HCT116 (cell line): ENCODE results near the gene CARS1.

Experiments used
- ATF3 ChIP-seq: IDR thresholded peaks from 2 replicates; pipeline ENCODE4 v1.6.1; 2012
- CEBPB ChIP-seq: IDR thresholded peaks from 2 replicates; pipeline ENCODE4 v1.6.1; 2012; ENCODE audit warnings: low read depth
- EZH2 ChIP-seq: fragments of 200-600 bp; sonication (generic); IDR thresholded peaks from 2 replicates; pipeline ENCODE4 v1.6.1; 2017; ENCODE audit warnings: antibody characterized with exemption, mixed run types
- JUND ChIP-seq: IDR thresholded peaks from 2 replicates; pipeline ENCODE4 v1.6.1; 2012
- POLR2A ChIP-seq: IDR thresholded peaks from 2 replicates; pipeline ENCODE4 v1.7.0; 2011; ENCODE audit warnings: borderline replicate concordance; ENCODE audit not compliant: insufficient read depth, insufficient read length; ENCODE audit errors: extremely low read depth
- POLR2AphosphoS5 ChIP-seq: IDR thresholded peaks from 2 replicates; pipeline ENCODE4 v1.6.1; 2011; ENCODE audit warnings: mild to moderate bottlenecking, low read depth, low read length, moderate library complexity
- RAD21 ChIP-seq: IDR thresholded peaks from 2 replicates; pipeline ENCODE4 v1.6.1; 2012; ENCODE audit warnings: low read depth, mild to moderate bottlenecking
- REST ChIP-seq: IDR thresholded peaks from 2 replicates; pipeline ENCODE4 v1.6.1; 2012; ENCODE audit warnings: low read depth
- SIN3A ChIP-seq: IDR thresholded peaks from 2 replicates; pipeline ENCODE4 v1.6.1; 2012; ENCODE audit warnings: low read depth
- YY1 ChIP-seq: IDR thresholded peaks from 2 replicates; pipeline ENCODE4 v1.6.1; 2011; ENCODE audit warnings: low read length, low read depth, moderate library complexity, mild to moderate bottlenecking; ENCODE audit not compliant: insufficient replicate concordance; ENCODE audit errors: extremely low read depth
- ZNF274 ChIP-seq: fragments of 200-500 bp; sonication (Bioruptor generic); IDR thresholded peaks from 2 replicates; pipeline ENCODE4 v1.6.1; 2014; ENCODE audit warnings: mild to moderate bottlenecking, low read depth, low read length, inconsistent platforms
- TF ChIP-seq, protein P1 (sequence below), 3 experiments: fragments of 200-600 bp in 1 of 3; sonication (generic) in 1 of 3; IDR thresholded peaks in 2 of 3; conservative IDR thresholded peaks in 1 of 3; 2 replicates each; pipeline ENCODE4 v1.5.1; 2012 to 2017; ENCODE audit warnings: low read depth in 2 of 3, low read length in 2 of 3, antibody characterized with exemption in 1 of 3, borderline replicate concordance in 1 of 3, control low read depth in 1 of 3, mild to moderate bottlenecking in 1 of 3, mixed read lengths in 1 of 3, mixed run types in 1 of 3, moderate library complexity in 1 of 3; ENCODE audit not compliant: insufficient read depth in 1 of 3
- TF ChIP-seq, protein P2 (sequence below): IDR thresholded peaks from 2 replicates; pipeline ENCODE4 v1.6.1; 2011; ENCODE audit warnings: mild to moderate bottlenecking, low read length, moderate library complexity; ENCODE audit not compliant: insufficient replicate concordance; ENCODE audit errors: extremely low read depth

DNA sequence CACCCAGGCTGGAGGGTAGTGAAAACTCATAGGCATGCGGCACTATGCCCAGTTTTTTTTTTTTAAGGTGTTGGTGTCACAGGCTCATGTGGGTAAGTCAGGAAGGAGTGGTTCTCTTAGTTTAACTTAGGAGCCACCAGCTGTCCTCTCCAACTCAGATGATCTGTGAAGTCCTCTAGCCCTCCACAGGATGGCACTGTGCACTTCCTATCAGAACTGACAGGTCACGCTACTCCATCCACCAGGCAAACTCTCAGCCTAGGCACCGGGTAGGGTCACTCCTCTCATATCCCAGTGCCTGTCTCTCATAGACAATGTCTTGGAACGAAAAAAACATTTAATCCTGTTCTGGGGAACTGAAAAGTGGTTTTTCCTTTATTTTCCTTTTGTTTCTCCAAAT is 81.6 kb downstream of the CARS1 start:
- no peak for TF ChIP-seq JUND
- no peak for TF ChIP-seq SIN3A
- TF ChIP-seq, protein P1, sequence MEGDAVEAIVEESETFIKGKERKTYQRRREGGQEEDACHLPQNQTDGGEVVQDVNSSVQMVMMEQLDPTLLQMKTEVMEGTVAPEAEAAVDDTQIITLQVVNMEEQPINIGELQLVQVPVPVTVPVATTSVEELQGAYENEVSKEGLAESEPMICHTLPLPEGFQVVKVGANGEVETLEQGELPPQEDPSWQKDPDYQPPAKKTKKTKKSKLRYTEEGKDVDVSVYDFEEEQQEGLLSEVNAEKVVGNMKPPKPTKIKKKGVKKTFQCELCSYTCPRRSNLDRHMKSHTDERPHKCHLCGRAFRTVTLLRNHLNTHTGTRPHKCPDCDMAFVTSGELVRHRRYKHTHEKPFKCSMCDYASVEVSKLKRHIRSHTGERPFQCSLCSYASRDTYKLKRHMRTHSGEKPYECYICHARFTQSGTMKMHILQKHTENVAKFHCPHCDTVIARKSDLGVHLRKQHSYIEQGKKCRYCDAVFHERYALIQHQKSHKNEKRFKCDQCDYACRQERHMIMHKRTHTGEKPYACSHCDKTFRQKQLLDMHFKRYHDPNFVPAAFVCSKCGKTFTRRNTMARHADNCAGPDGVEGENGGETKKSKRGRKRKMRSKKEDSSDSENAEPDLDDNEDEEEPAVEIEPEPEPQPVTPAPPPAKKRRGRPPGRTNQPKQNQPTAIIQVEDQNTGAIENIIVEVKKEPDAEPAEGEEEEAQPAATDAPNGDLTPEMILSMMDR (IDR thresholded peaks at IDR 0.05 in 2 of 3, conservative IDR thresholded peaks at IDR 0.05 in 1 of 3; ENCODE audit: borderline replicate concordance in 1 of 3, insufficient read depth in 1 of 3, low read depth in 2 of 3, low read length in 2 of 3), result peak; percentile 55 to 62 (median 59)
- TF ChIP-seq, protein P2, sequence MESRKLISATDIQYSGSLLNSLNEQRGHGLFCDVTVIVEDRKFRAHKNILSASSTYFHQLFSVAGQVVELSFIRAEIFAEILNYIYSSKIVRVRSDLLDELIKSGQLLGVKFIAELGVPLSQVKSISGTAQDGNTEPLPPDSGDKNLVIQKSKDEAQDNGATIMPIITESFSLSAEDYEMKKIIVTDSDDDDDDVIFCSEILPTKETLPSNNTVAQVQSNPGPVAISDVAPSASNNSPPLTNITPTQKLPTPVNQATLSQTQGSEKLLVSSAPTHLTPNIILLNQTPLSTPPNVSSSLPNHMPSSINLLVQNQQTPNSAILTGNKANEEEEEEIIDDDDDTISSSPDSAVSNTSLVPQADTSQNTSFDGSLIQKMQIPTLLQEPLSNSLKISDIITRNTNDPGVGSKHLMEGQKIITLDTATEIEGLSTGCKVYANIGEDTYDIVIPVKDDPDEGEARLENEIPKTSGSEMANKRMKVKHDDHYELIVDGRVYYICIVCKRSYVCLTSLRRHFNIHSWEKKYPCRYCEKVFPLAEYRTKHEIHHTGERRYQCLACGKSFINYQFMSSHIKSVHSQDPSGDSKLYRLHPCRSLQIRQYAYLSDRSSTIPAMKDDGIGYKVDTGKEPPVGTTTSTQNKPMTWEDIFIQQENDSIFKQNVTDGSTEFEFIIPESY, result no peak
- no peak for TF ChIP-seq POLR2A
- TF ChIP-seq CEBPB, result no peak
- no peak for TF ChIP-seq POLR2AphosphoS5
- peak; percentile 51 for TF ChIP-seq RAD21
- no peak for TF ChIP-seq REST
- no peak for TF ChIP-seq EZH2
- TF ChIP-seq ATF3, result no peak
- no peak for TF ChIP-seq YY1
- TF ChIP-seq ZNF274, result no peak
